Neural progenitor cell (in vitro differentiated cells): ENCODE measurements around the gene TCF7L2.

Experiments used
- EZH2 ChIP-seq: fragments of 200-600 bp; sonication (generic); IDR thresholded peaks from 2 replicates; pipeline ENCODE4 v1.6.1; 2017; ENCODE audit warnings: antibody characterized with exemption, mild to moderate bottlenecking, moderate library complexity
- EZH2phosphoT487 ChIP-seq: fragments of 200-600 bp; sonication (generic); IDR thresholded peaks from 2 replicates; pipeline ENCODE4 v1.6.1; 2017; ENCODE audit warnings: antibody characterized with exemption
- TF ChIP-seq, protein P1 (sequence below): fragments of 200-600 bp; sonication (generic); IDR thresholded peaks from 2 replicates; pipeline ENCODE4 v1.5.1; 2017; ENCODE audit warnings: antibody characterized with exemption, mild to moderate bottlenecking

- TF ChIP-seq, protein P1, sequence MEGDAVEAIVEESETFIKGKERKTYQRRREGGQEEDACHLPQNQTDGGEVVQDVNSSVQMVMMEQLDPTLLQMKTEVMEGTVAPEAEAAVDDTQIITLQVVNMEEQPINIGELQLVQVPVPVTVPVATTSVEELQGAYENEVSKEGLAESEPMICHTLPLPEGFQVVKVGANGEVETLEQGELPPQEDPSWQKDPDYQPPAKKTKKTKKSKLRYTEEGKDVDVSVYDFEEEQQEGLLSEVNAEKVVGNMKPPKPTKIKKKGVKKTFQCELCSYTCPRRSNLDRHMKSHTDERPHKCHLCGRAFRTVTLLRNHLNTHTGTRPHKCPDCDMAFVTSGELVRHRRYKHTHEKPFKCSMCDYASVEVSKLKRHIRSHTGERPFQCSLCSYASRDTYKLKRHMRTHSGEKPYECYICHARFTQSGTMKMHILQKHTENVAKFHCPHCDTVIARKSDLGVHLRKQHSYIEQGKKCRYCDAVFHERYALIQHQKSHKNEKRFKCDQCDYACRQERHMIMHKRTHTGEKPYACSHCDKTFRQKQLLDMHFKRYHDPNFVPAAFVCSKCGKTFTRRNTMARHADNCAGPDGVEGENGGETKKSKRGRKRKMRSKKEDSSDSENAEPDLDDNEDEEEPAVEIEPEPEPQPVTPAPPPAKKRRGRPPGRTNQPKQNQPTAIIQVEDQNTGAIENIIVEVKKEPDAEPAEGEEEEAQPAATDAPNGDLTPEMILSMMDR, result no peak
- TF ChIP-seq EZH2phosphoT487, result no peak
- TF ChIP-seq EZH2, result no peak
Measured at GRCh38 chr10:112953174-112954159, 3.4 kb downstream of the TCF7L2 start.
